Cardiac muscle cell (in vitro differentiated cells and primary cell): ENCODE measurements around the gene ATG3. TPM values are rescaled to one million over a fixed set of nuclear protein-coding genes. Genes with fewer than 3 reads are reported as not detected.

Experiments
- DNase-seq, 2 donors: peaks; one replicate each; pipeline versions ENCODE4 v3.0.0 to v3.0.0-alpha.2; 2010 to 2017; ENCODE audit warnings: low read depth in 1 of 2, low spot score in 1 of 2
- H3K27ac ChIP-seq: fragments of 200-600 bp; sonication (generic); 2 replicates; pipeline ENCODE4 v1.5.1; 2016
- H3K27me3 ChIP-seq: fragments of 200-600 bp; sonication (generic); 2 replicates; pipeline ENCODE4 v1.6.0; 2016; ENCODE audit warnings: control low read depth
- H3K36me3 ChIP-seq: fragments of 200-600 bp; sonication (generic); 2 replicates; pipeline ENCODE4 v1.5.1; 2016; ENCODE audit warnings: control low read depth
- H3K4me1 ChIP-seq: fragments of 200-600 bp; sonication (generic); 2 replicates; pipeline ENCODE4 v1.8.1; 2017; ENCODE audit warnings: low read depth, mild to moderate bottlenecking, mixed run types
- H3K4me3 ChIP-seq: fragments of 200-600 bp; sonication (generic); 2 replicates; pipeline ENCODE4 v1.5.1; 2016; ENCODE audit warnings: mild to moderate bottlenecking
- H3K9me3 ChIP-seq: fragments of 200-600 bp; sonication (generic); 2 replicates; pipeline ENCODE4 v1.5.1; 2017; ENCODE audit warnings: low read depth, mild to moderate bottlenecking, control low read depth
- polyA plus RNA-seq: library from polyadenylated mRNA; unstranded; fragments of >200 nt; fragmentation: Nextera tagmentation; extraction: Ambion mirVana; gene quantifications from 2 replicates; pipeline ENCODE4 v1.2.1, GENCODE V29; 2016
- total RNA-seq: library from RNA; depleted of rRNA; stranded (reverse); fragments of >200 nt; gene quantifications from 2 replicates; pipeline ENCODE4 v1.2.3, GENCODE V29; 2016
- TF ChIP-seq, protein P1 (sequence below): IDR thresholded peaks from 2 replicates; pipeline ENCODE4 v1.5.1; 2012; ENCODE audit warnings: low read depth, mild to moderate bottlenecking, low read length

ATG3 gene
- total and polyA plus RNA-seq, 2 experiments from 2014 or later = 38.3 to 57.9 TPM

DNA sequence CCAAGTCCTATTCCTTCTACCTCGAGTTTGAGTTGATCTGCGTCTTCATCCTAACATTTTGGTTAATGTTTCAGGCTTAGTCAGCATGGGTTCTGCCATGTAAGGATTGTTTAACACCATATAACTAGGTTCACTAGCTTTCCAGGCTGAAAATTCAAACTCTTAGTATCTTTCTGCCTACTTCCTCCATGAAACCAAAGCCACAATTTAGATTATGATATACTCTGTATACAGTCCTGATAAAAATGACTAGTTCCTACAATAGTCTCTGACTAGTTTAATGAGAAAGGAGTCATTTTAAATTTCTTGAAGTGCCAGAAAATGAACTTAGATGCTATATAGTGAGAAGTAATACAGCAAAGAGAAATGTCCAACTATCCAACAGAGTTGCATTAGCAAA, 55.9 kb downstream of the ATG3 start:
- TF ChIP-seq, protein P1, sequence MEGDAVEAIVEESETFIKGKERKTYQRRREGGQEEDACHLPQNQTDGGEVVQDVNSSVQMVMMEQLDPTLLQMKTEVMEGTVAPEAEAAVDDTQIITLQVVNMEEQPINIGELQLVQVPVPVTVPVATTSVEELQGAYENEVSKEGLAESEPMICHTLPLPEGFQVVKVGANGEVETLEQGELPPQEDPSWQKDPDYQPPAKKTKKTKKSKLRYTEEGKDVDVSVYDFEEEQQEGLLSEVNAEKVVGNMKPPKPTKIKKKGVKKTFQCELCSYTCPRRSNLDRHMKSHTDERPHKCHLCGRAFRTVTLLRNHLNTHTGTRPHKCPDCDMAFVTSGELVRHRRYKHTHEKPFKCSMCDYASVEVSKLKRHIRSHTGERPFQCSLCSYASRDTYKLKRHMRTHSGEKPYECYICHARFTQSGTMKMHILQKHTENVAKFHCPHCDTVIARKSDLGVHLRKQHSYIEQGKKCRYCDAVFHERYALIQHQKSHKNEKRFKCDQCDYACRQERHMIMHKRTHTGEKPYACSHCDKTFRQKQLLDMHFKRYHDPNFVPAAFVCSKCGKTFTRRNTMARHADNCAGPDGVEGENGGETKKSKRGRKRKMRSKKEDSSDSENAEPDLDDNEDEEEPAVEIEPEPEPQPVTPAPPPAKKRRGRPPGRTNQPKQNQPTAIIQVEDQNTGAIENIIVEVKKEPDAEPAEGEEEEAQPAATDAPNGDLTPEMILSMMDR = no peak
- no peak overlapping the region for H3K4me3 ChIP-seq
- H3K27me3 ChIP-seq = no peaks in the 10 kb centered on the region
- no peaks in the 10 kb centered on the region for H3K36me3 ChIP-seq
- no peak for DNase-seq
- H3K27ac ChIP-seq = no peak overlapping the region
- H3K9me3 ChIP-seq = no peaks in the 10 kb centered on the region
- H3K4me1 ChIP-seq = no peaks in the 10 kb centered on the region

DNA sequence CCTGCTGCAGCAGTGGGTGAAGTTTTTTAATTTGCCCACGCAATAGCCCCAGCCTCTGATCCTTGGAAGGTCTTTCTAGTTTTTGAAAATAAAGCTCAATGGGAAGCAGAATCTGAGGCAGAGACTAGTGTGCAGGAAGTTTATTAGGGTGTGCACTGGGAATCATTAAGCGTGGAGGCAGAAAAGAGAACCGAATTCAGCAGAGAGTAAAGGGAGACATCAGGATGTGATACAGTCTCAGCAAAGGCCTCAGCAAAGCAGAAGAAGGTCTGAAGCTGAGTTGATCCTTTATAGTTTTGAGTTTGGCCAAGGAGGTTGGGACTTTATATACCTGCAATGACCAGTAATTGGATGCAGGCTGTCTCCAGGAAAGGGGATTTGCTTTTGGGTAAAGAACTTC, 57.6 kb downstream of the ATG3 start:
- no peak for DNase-seq
- Histone ChIP-seq H3K4me3 (no peak overlapping the region), H3K27me3 (no peaks in the 10 kb centered on the region), H3K36me3 (no peaks in the 10 kb centered on the region), H3K9me3 (no peaks in the 10 kb centered on the region), H3K4me1 (no peaks in the 10 kb centered on the region), H3K27ac (no peak overlapping the region)
- TF ChIP-seq, protein P1 = no peak

DNA sequence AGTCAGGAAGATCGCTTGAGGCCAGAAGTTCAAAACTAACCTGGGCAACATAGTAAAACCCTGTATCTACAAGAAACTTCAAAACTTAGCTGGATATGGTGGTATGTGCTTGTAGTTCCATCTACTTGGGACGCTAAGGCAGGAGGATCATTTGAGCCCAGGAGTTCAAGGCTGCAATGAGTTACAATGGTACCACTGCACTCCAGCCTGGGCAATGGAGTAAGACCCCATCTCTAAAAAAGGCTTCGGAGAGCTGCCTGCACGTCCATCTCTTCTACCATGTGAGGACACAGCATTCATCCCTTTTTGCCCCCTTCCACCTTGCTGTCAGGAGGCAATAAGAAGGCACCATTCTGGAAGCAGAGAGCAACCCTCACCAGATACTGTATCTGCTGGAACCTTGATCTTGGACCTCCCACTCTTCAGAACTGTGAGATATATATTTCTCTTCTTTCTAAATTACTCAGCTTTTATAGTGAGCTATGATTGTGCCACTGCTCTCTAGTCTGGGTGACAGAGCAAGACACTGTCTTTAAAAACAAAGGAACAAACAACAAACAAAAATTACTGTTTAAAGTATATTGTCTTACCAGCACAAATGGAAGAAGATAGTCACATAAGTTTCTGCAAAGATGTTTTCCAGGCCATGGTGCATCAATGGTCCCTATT, 58.3 kb downstream of the ATG3 start:
- TF ChIP-seq, protein P1 = no peak

DNA sequence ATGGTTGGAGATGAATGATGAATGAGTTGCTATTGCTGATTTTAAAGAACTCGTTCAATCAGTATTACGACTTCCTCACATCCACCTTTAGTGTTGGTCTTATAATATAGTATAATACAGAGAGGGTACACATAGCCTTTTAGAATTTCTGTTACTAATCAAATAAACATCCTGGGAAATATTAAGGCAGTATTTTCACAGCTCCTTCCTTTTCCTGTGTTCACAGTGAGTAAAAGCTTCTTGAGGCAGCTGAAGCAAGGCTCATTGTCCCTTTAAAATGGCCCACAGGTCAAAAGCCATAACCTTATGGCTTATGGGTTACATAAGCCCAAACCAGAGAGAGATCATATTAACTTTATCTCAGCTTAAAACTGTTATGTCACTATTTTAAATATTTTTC, 61.1 kb downstream of the ATG3 start:
- H3K4me3 ChIP-seq = no peak overlapping the region
- no peaks in the 10 kb centered on the region for H3K4me1 ChIP-seq
- H3K27me3 ChIP-seq = no peaks in the 10 kb centered on the region
- no peaks in the 10 kb centered on the region for H3K9me3 ChIP-seq
- no peak overlapping the region for H3K27ac ChIP-seq
- no peaks in the 10 kb centered on the region for H3K36me3 ChIP-seq
- TF ChIP-seq, protein P1 = no peak
- DNase-seq = no peak

More for the DNA sequence above, 58.3 kb downstream of the ATG3 start:
- Histone ChIP-seq H3K9me3 (no peaks in the 10 kb centered on the region), H3K4me1 (no peaks in the 10 kb centered on the region), H3K36me3 (no peaks in the 10 kb centered on the region), H3K4me3 (no peak overlapping the region), H3K27me3 (no peaks in the 10 kb centered on the region), H3K27ac (no peak overlapping the region)
- DNase-seq = no peak

DNA sequence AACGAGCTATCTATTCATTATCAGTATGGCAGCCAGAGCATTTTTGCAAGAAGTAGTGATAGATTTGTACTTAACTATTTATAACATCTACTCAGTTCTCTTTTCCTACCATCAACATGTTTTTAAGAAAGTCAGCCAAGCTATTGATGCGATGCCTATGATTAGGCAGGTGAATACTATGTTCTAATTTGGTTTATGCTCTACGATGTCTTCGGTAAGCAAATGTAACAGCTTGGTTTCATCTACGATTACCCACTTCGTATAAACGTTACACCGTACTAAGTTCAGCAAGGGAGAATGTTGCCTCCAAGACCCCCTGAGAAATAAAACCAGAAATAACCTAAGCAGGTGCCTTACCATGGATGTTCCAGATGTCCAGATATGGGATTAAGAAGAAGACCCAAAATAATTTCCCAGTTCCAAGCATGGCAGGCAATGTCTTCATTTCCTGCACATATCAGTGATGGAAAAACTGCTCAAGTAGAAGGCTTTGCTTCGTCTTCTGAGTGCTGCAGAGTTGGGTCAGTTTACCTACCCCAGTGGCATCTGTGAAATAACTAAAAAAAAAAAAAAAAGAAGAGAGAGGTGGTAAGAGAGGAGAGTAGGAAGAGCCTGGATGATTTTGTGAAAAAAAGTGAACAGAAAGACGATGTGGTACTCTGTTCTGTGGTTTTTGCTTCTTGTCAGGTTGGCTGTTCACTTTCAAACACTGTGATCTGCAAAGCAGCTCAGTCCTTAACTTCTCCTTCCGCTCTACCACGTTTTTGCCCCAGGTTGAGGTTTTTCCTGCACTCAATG, 62.6 kb downstream of the ATG3 start, which contains the start of gene BTLA:
BTLA (minus strand) TSS at position 559 of the 798 bp plus-strand sequence; CDS start at position 445, 114 bp downstream.
- Histone ChIP-seq H3K27me3 (no peaks in the 10 kb centered on the region), H3K4me1 (no peaks in the 10 kb centered on the region), H3K36me3 (no peaks in the 10 kb centered on the region), H3K27ac (no peak within 1 kb of the TSS), H3K4me3 (no peak within 1 kb of the TSS), H3K9me3 (no peaks in the 10 kb centered on the region)
- TF ChIP-seq, protein P1 = no peak
- no peak for DNase-seq
